ENCODE measurements around the gene KIR2DL1.
"Not testable (repeated sequence)": the region's sequence is repeated elsewhere in the genome, so short reads cannot be mapped to it uniquely, and the experiment has no call there.

The KIR2DL1 gene

GRCh38 chr19:54792814-54793213 lies 23.2 kb downstream of the KIR2DL1 start:
- H3K9ac ChIP-seq (ENCODE audit: insufficient read length): no peak overlapping the region
- no peaks in the 10 kb centered on the region for H3K36me3 ChIP-seq (ENCODE audit: insufficient read depth, low read length)
- no peaks in the 10 kb centered on the region for H3K9me3 ChIP-seq (ENCODE audit: low read depth, low read length)
- TF ChIP-seq POLR2AphosphoS5 (IDR thresholded peaks at IDR 0.05; ENCODE audit: borderline replicate concordance, low read depth, low read length): no peak
- no peak for TF ChIP-seq FOXP2 (optimal IDR thresholded peaks at IDR 0.05; ENCODE audit: control extremely low read depth, extremely low read length, insufficient read depth)
- TF ChIP-seq EZH2 (IDR thresholded peaks at IDR 0.05): no peak
- no peak for DNase-seq (ENCODE audit: low read depth, low spot score)
- H3K27ac ChIP-seq: no peak overlapping the region
- H3K4me3 ChIP-seq: no peak overlapping the region

DNA sequence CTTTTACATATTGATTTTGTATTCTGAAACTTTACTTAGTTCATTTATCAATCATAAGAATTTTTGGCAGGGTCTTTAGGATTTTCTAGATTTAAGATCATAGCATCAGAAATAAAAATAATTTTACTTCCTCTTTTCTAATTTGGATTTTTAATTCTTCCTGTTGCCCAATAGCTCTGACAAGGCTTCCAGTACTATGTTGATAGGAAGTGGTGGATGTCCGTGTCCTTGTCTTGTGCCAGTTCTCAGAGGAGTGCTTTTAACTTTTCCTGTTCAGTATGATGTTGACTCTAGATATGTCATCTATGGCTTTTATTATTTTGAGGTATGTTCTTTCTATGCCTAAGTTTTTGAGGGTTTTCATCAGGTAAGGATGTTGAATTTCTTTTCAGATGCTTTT lies 26.2 kb downstream of the KIR2DL1 start:
- TF ChIP-seq EZH2 (IDR thresholded peaks at IDR 0.05) (no peak), POLR2AphosphoS5 (IDR thresholded peaks at IDR 0.05; ENCODE audit: borderline replicate concordance, low read depth, low read length) (no peak), FOXP2 (optimal IDR thresholded peaks at IDR 0.05; ENCODE audit: control extremely low read depth, extremely low read length, insufficient read depth) (no peak)
- Histone ChIP-seq H3K9me3 (ENCODE audit: low read depth, low read length) (0 out of 2 replicates have a peak, but pooled peaks cover 2% of the 10 kb centered on the region), H3K4me3 (no peak overlapping the region), H3K36me3 (ENCODE audit: insufficient read depth, low read length) (no peaks in the 10 kb centered on the region), H3K27ac (no peak overlapping the region), H3K9ac (ENCODE audit: insufficient read length) (no peak overlapping the region)
- no peak for DNase-seq (ENCODE audit: low read depth, low spot score)

GRCh38 chr19:54803410-54803809 lies 33.8 kb downstream of the KIR2DL1 start, which contains the start of gene KIR2DL4:
KIR2DL4 (plus strand) TSS chr19:54803610; CDS start chr19:54803652, 42 bp downstream.
- Histone ChIP-seq H3K4me3 (no peak within 1 kb of the TSS), H3K9ac (ENCODE audit: insufficient read length) (no peak within 1 kb of the TSS), H3K9me3 (ENCODE audit: low read depth, low read length) (0 out of 2 replicates have a peak, but pooled peaks cover 2% of the 10 kb centered on the region), H3K27ac (no peak within 1 kb of the TSS), H3K36me3 (ENCODE audit: insufficient read depth, low read length) (no peaks in the 10 kb centered on the region)
- TF ChIP-seq EZH2 (IDR thresholded peaks at IDR 0.05) (no peak), POLR2AphosphoS5 (IDR thresholded peaks at IDR 0.05; ENCODE audit: borderline replicate concordance, low read depth, low read length) (no peak), FOXP2 (optimal IDR thresholded peaks at IDR 0.05; ENCODE audit: control extremely low read depth, extremely low read length, insufficient read depth) (no peak)
- no peak for DNase-seq (ENCODE audit: low read depth, low spot score)

DNA sequence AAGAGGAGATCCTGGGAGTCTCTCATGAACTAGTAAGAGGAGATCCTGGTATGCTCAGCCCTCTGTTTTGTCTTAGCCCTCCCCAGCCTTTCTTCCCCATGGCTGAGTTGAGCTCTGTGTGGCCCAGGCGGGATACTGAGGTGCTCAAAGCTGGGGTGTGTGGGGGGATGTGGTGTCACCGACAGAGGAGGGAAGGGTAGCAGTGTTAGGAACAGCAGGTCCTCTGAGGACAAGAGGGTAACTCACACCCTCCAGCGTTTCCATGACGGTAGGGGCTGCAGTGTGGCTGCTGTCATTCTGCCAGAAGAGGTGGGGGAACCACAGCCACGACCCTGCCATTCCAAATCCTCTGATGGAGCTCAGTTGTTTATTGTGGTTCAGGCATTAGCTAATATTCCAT lies 34.5 kb downstream of the KIR2DL1 start:
- H3K4me3 ChIP-seq: no peak overlapping the region
- no peak overlapping the region for H3K27ac ChIP-seq
- H3K9ac ChIP-seq (ENCODE audit: insufficient read length): no peak overlapping the region
- TF ChIP-seq EZH2 (IDR thresholded peaks at IDR 0.05) (no peak), FOXP2 (optimal IDR thresholded peaks at IDR 0.05; ENCODE audit: control extremely low read depth, extremely low read length, insufficient read depth) (no peak), POLR2AphosphoS5 (IDR thresholded peaks at IDR 0.05; ENCODE audit: borderline replicate concordance, low read depth, low read length) (no peak)
- no peak for DNase-seq (ENCODE audit: low read depth, low spot score)
- H3K36me3 ChIP-seq (ENCODE audit: insufficient read depth, low read length): no peaks in the 10 kb centered on the region
- H3K9me3 ChIP-seq (ENCODE audit: low read depth, low read length): 0 out of 2 replicates have a peak, but pooled peaks cover 2% of the 10 kb centered on the region

GRCh38 chr19:54804571-54804970 lies 35.0 kb downstream of the KIR2DL1 start:
- Histone ChIP-seq H3K9ac (ENCODE audit: insufficient read length) (no peak overlapping the region), H3K9me3 (ENCODE audit: low read depth, low read length) (no peaks in the 10 kb centered on the region), H3K4me3 (no peak overlapping the region), H3K36me3 (ENCODE audit: insufficient read depth, low read length) (no peaks in the 10 kb centered on the region), H3K27ac (no peak overlapping the region)
- no peak for DNase-seq (ENCODE audit: low read depth, low spot score)
- TF ChIP-seq EZH2 (IDR thresholded peaks at IDR 0.05): no peak
- TF ChIP-seq POLR2AphosphoS5 (IDR thresholded peaks at IDR 0.05; ENCODE audit: borderline replicate concordance, low read depth, low read length): no peak

GRCh38 chr19:54805665-54806515 lies 36.3 kb downstream of the KIR2DL1 start:
- Histone ChIP-seq H3K36me3 (ENCODE audit: insufficient read depth, low read length) (no peaks in the 10 kb centered on the region), H3K9ac (ENCODE audit: insufficient read length) (no peak overlapping the region), H3K9me3 (ENCODE audit: low read depth, low read length) (no peaks in the 10 kb centered on the region), H3K27ac (no peak overlapping the region), H3K4me3 (no peak overlapping the region)
- DNase-seq (ENCODE audit: low read depth, low spot score): no peak
- no peak for TF ChIP-seq EZH2 (IDR thresholded peaks at IDR 0.05)
- TF ChIP-seq POLR2AphosphoS5 (IDR thresholded peaks at IDR 0.05; ENCODE audit: borderline replicate concordance, low read depth, low read length): no peak
- TF ChIP-seq FOXP2 (optimal IDR thresholded peaks at IDR 0.05; ENCODE audit: control extremely low read depth, extremely low read length, insufficient read depth): no peak

DNA sequence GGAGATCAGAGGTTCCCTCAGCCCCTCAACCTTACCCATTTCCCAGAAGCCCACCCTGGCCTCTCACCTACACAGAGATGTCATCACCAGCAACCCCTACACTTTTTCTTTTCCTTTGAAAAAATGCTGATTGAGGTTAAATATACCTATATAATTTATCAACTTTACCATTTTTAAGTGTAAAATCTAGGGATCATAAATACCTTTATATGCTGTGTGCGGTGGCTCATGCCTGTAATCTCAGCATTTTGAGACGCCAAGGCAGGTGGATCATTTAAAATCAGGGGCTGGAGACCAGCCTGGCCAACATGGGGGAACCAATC lies 36.9 kb downstream of the KIR2DL1 start:
- no peak for DNase-seq (ENCODE audit: low read depth, low spot score)

GRCh38 chr19:54814571-54814970 lies 45.0 kb downstream of the KIR2DL1 start:
- H3K4me3 ChIP-seq; H3K36me3 ChIP-seq (ENCODE audit: insufficient read depth, low read length); H3K27ac ChIP-seq; DNase-seq (ENCODE audit: low read depth, low spot score); H3K9me3 ChIP-seq (ENCODE audit: low read depth, low read length); H3K9ac ChIP-seq (ENCODE audit: insufficient read length): not testable (repeated sequence)

More for the DNA sequence above, 36.9 kb downstream of the KIR2DL1 start:
- TF ChIP-seq POLR2AphosphoS5 (IDR thresholded peaks at IDR 0.05; ENCODE audit: borderline replicate concordance, low read depth, low read length) (no peak), FOXP2 (optimal IDR thresholded peaks at IDR 0.05; ENCODE audit: control extremely low read depth, extremely low read length, insufficient read depth) (no peak), EZH2 (IDR thresholded peaks at IDR 0.05) (no peak)
- Histone ChIP-seq H3K4me3 (no peak overlapping the region), H3K9me3 (ENCODE audit: low read depth, low read length) (no peaks in the 10 kb centered on the region), H3K36me3 (ENCODE audit: insufficient read depth, low read length) (no peaks in the 10 kb centered on the region), H3K27ac (no peak overlapping the region), H3K9ac (ENCODE audit: insufficient read length) (no peak overlapping the region)

GRCh38 chr19:54816251-54816650 lies 46.7 kb downstream of the KIR2DL1 start, which contains the start of gene KIR3DL1:
KIR3DL1 (plus strand) TSS chr19:54816468.
- DNase-seq (ENCODE audit: low read depth, low spot score); H3K4me3 ChIP-seq; H3K9me3 ChIP-seq (ENCODE audit: low read depth, low read length); H3K36me3 ChIP-seq (ENCODE audit: insufficient read depth, low read length); H3K9ac ChIP-seq (ENCODE audit: insufficient read length); H3K27ac ChIP-seq: not testable (repeated sequence)

All from SK-N-MC (cell line).